Renal cortex interstitium (tissue), 15 donors: ENCODE measurements around the gene TGIF2LY. TPM values are rescaled to one million over a fixed set of nuclear protein-coding genes. Genes with fewer than 3 reads are reported as not detected.
"Not testable (repeated sequence)": the region's sequence is repeated elsewhere in the genome, so short reads cannot be mapped to it uniquely, and the experiment has no call there.

Experiments used
- DNase-seq, 11 donors: peaks; one replicate each; pipeline ENCODE4 v3.0.0-alpha.2; 2013; ENCODE audit warnings: low read depth in 9 of 11, low spot score in 4 of 11; ENCODE audit errors: extremely low read depth in 1 of 11
- long read RNA-seq, 16 experiments: transcript quantifications; one replicate each; lab custom pipeline, GENCODE V29; 2026
- polyA plus RNA-seq, 3 donors: library from polyadenylated mRNA; unstranded; fragments of 120-200 nt; gene quantifications; one replicate each; pipeline ENCODE4 v1.2.1, GENCODE V29; 2013; ENCODE audit not compliant: insufficient read length in 3 of 3

Gene TGIF2LY
- polyA plus RNA-seq, result not detected
- long read RNA-seq, donor 1, result 0 reads
- long read RNA-seq, donor 2, result 0 reads
- long read RNA-seq, donor 3, result 0 reads
- long read RNA-seq, donor 4, result 0 reads
- long read RNA-seq, donor 5, result 0 reads
- long read RNA-seq, donor 6, result 0 reads
- long read RNA-seq, donor 7, result 0 reads
- long read RNA-seq, donor 8, result 0 reads
- long read RNA-seq, donor 9, result 0 reads
- long read RNA-seq, donor 10, result 0 reads
- long read RNA-seq, donor 11, result 0 reads
- long read RNA-seq, donor 12, result 0 reads
- long read RNA-seq, donor 13, result 0 reads
- long read RNA-seq, donor 14, result 0 reads
- long read RNA-seq, donor 15, result 0 reads
- long read RNA-seq, donor 16, result 0 reads

- DNase-seq, result not testable (repeated sequence)
Observed at GRCh38 chrY:3578767-3579166, at the start of gene TGIF2LY. TGIF2LY (plus strand) TSS chrY:3579067; CDS start chrY:3579245, 178 bp downstream.
